A549 (cell line): Measurements from ENCODE around the gene OPRM1. TPM values are rescaled to one million over a fixed set of nuclear protein-coding genes. Genes with fewer than 3 reads are reported as not detected.

Experiments used
- ATAC-seq, 2 experiments: fragments of 200-7000 bp in 1 of 2; fragments of >200 bp in 1 of 2; cut with Nextera tagmentation in 1 of 2; cut with Tn5 transposase in 1 of 2; 3 replicates each; pipeline versions ENCODE4 v1.8.0 to v1.9.1; 2018 to 2020; ENCODE audit warnings: mild to moderate bottlenecking in 1 of 2, moderate library complexity in 1 of 2
- CTCF ChIA-PET: fragments of 300-600 bp; sonication (Branson Sonifier 250); formaldehyde crosslinking; extraction: SDS; loops from one replicate; lab custom pipeline; 2021; ENCODE audit warnings: antibody characterized with exemption, inconsistent platforms; lab: Yijun Ruan, JAX
- POLR2A ChIA-PET: fragments of 350-600 bp; formaldehyde crosslinking; extraction: SDS; loops from one replicate; lab custom pipeline; 2021; ENCODE audit warnings: antibody characterized with exemption, inconsistent platforms; lab: Yijun Ruan, JAX
- DNase-seq, 2 experiments: peaks; one replicate each; pipeline versions ENCODE4 v3.0.0 to v3.0.0-alpha.2; 2011 to 2016; ENCODE audit warnings: low read depth in 1 of 2, low spot score in 1 of 2
- FAIRE-seq: peaks from 2 replicates; lab custom pipeline; 2011; peaks lifted over from hg19 to GRCh38; lab: Jason Lieb, UNC
- H3K27ac ChIP-seq, 2 experiments: fragments of >200 bp; sonication (Bioruptor Twin); formaldehyde crosslinking; 3 replicates each; pipeline ENCODE4 v1.5.1; 2016 to 2017
- H3K4me1 ChIP-seq: fragments of >200 bp; sonication (Bioruptor Twin); formaldehyde crosslinking; 3 replicates; pipeline ENCODE4 v1.6.1; 2016
- H3K4me2 ChIP-seq: fragments of >200 bp; sonication (Bioruptor Twin); formaldehyde crosslinking; 3 replicates; pipeline ENCODE4 v1.6.1; 2016
- H3K4me3 ChIP-seq: fragments of >200 bp; sonication (Bioruptor Twin); formaldehyde crosslinking; 3 replicates; pipeline ENCODE4 v1.5.1; 2016
- H3K9me3 ChIP-seq: fragments of >200 bp; sonication (Bioruptor Twin); formaldehyde crosslinking; 3 replicates; pipeline ENCODE4 v1.6.1; 2016
- CBX2 ChIP-seq: fragments of 200-600 bp; sonication (generic); IDR thresholded peaks from 2 replicates; pipeline ENCODE4 v1.6.1; 2016; ENCODE audit warnings: low read depth, mild to moderate bottlenecking, borderline replicate concordance
- CTCF ChIP-seq: fragments of >200 bp; sonication (Bioruptor Twin); formaldehyde crosslinking; IDR thresholded peaks from 3 replicates; pipeline ENCODE4 v1.5.1; 2016
- EP300 ChIP-seq, 2 experiments: fragments of >200 bp; sonication (Bioruptor Twin); formaldehyde crosslinking; IDR thresholded peaks; 2 replicates in 1 of 2; 3 replicates in 1 of 2; pipeline ENCODE4 v1.6.1; 2016 to 2017
- ESRRA ChIP-seq: fragments of 150-350 bp; IDR thresholded peaks from 2 replicates; pipeline ENCODE4 v1.6.1; 2014; ENCODE audit warnings: mild to moderate bottlenecking, low read length, borderline replicate concordance
- JUNB ChIP-seq: fragments of >200 bp; sonication (Bioruptor Twin); formaldehyde crosslinking; IDR thresholded peaks from 2 replicates; pipeline ENCODE4 v1.6.1; 2016
- MAZ ChIP-seq: fragments of 150-350 bp; IDR thresholded peaks from 2 replicates; pipeline ENCODE4 v1.6.1; 2014; ENCODE audit warnings: antibody characterized with exemption, low read depth, low read length, borderline replicate concordance
- NPAS2 ChIP-seq: fragments of 250-450 bp; sonication (Bioruptor Pico); IDR thresholded peaks from 2 replicates; pipeline ENCODE4 v1.8.0; 2022; ENCODE audit warnings: mild to moderate bottlenecking, moderate library complexity, borderline replicate concordance
- NR3C1 ChIP-seq: fragments of >200 bp; sonication (Bioruptor Twin); formaldehyde crosslinking; IDR thresholded peaks from 3 replicates; pipeline ENCODE4 v1.6.1; 2017
- RAD21 ChIP-seq, 2 experiments: fragments of >200 bp in 1 of 2; sonication (Bioruptor Twin) in 1 of 2; formaldehyde crosslinking in 1 of 2; IDR thresholded peaks in 1 of 2; conservative IDR thresholded peaks in 1 of 2; 2 replicates in 1 of 2; 3 replicates in 1 of 2; pipeline ENCODE4 v1.6.1; 2012 to 2018; ENCODE audit warnings: inconsistent platforms in 1 of 2
- RFX5 ChIP-seq: fragments of 450-650 bp; IDR thresholded peaks from 2 replicates; pipeline ENCODE4 v1.7.1; 2014; ENCODE audit warnings: antibody characterized with exemption, mild to moderate bottlenecking, moderate library complexity
- SMC3 ChIP-seq: fragments of >200 bp; sonication (Bioruptor Twin); formaldehyde crosslinking; IDR thresholded peaks from 3 replicates; pipeline ENCODE4 v1.6.1; 2018; ENCODE audit warnings: inconsistent platforms
- TP53 ChIP-seq: fragments of 250-450 bp; sonication (Bioruptor Pico); IDR thresholded peaks from 2 replicates; pipeline ENCODE4 v1.5.0; 2021; ENCODE audit warnings: mild to moderate bottlenecking, moderate library complexity
- ZFP36 ChIP-seq: fragments of 450-650 bp; IDR thresholded peaks from 2 replicates; pipeline ENCODE4 v1.6.1; 2014; ENCODE audit warnings: borderline replicate concordance; ENCODE audit not compliant: partially characterized antibody
- ZSCAN20 ChIP-seq: fragments of 250-450 bp; sonication (Bioruptor Pico); IDR thresholded peaks from 2 replicates; pipeline ENCODE4 v1.8.0; 2022; ENCODE audit warnings: mild to moderate bottlenecking, moderate library complexity
- WGBS: methylation state at CpG from one replicate; pipeline ENCODE4 v1.1.6; 2017; ENCODE audit errors: missing lambda C conversion rate; 5-methylcytosine and 5-hydroxymethylcytosine counted together
- polyA plus RNA-seq, 4 experiments: library from polyadenylated mRNA; depleted of rRNA in 3 of 4; stranded (reverse); fragments of >200 nt; fragmentation: RNase III in 1 of 4; extraction: RNeasy Plus Mini Kit Qiagen cat#74134 plus additional on column Dnase treatment in 1 of 4; gene quantifications; 2 replicates in 3 of 4; 3 replicates in 1 of 4; pipeline ENCODE4 v1.2.3, GENCODE V29; 2011 to 2017

OPRM1 gene
- polyA plus RNA-seq, 2 of the 4 experiments (the other 2 are of a cell fraction), result not detected

GRCh38 chr6:154143753-154144152 is 104.7 kb downstream of the OPRM1 start:
- ATAC-seq, result no peak
- H3K4me3 ChIP-seq, result no peak overlapping the region
- no peaks in the 10 kb centered on the region for H3K4me1 ChIP-seq
- no peak overlapping the region for H3K4me2 ChIP-seq
- no peak for DNase-seq
- CTCF ChIA-PET, result no interaction called here
- WGBS, result 71% methylated on average over 1 of the region's 1 CpG
- H3K27ac ChIP-seq, result no peak overlapping the region
- no peak for FAIRE-seq
- no peaks in the 10 kb centered on the region for H3K9me3 ChIP-seq
- TF ChIP-seq RFX5 (no peak), NPAS2 (CRISPR knock-in tag) (no peak)
- TF ChIP-seq, all 56 proteins: peak for 0
- POLR2A ChIA-PET, result no interaction called here

- Histone ChIP-seq H3K4me2 (no peak overlapping the region), H3K4me1 (no peaks in the 10 kb centered on the region), H3K4me3 (no peak overlapping the region), H3K27ac (no peak overlapping the region), H3K9me3 (no peaks in the 10 kb centered on the region)
- CTCF ChIA-PET, result interaction anchor here (0.7 to 3.3 kb wide), 18 partner anchors 9 to 656 kb away, joined by 3 to 36 read pairs (median 4); no protein-coding TSS in a partner anchor
- WGBS, result 30% methylated on average over 6 of the region's 6 CpGs
- POLR2A ChIA-PET, result no interaction called here
- FAIRE-seq (no peak), DNase-seq (peak in 1 of 2 experiments; percentile 67), ATAC-seq (no peak)
- no peak for TF ChIP-seq NR3C1
- TF ChIP-seq CTCF, result peak; percentile 79
- TF ChIP-seq TP53 (CRISPR knock-in tag), result no peak
- TF ChIP-seq RAD21 (conservative IDR thresholded peaks at IDR 0.05 in 1 of 2, IDR thresholded peaks at IDR 0.05 in 1 of 2), result peak; percentile 77 to 84
- no peak for TF ChIP-seq ZSCAN20
- TF ChIP-seq JUNB, result no peak
- TF ChIP-seq ESRRA, result no peak
- peak; percentile 82 for TF ChIP-seq SMC3
These were observed 115.4 kb downstream of the OPRM1 start for GRCh38 chr6:154154389-154154967.

GRCh38 chr6:154156135-154156896 is 117.3 kb downstream of the OPRM1 start:
- Histone ChIP-seq H3K4me1 (no peaks in the 10 kb centered on the region), H3K9me3 (no peaks in the 10 kb centered on the region), H3K27ac (no peak overlapping the region), H3K4me2 (no peak overlapping the region), H3K4me3 (no peak overlapping the region)
- no peak for FAIRE-seq
- peak; percentile 15 to 37 for DNase-seq
- peak; percentile 95 for ATAC-seq
- POLR2A ChIA-PET, result no interaction called here
- 76% methylated on average over 10 of the region's 11 CpGs for WGBS
- TF ChIP-seq EP300 (IDR thresholded peaks at IDR 0.05) (no peak), SMC3 (peak; percentile 50), RAD21 (conservative IDR thresholded peaks at IDR 0.05 in 1 of 2, IDR thresholded peaks at IDR 0.05 in 1 of 2) (peak; percentile 49 to 73), MAZ (no peak), ZFP36 (no peak), CTCF (peak; percentile 40), CBX2 (no peak)
- TF ChIP-seq, all 56 proteins: peak for 3
- CTCF ChIA-PET, result interaction anchor here (0.5 to 5.6 kb wide), 5 partner anchors 78 to 252 kb away, joined by 3 to 31 read pairs (median 3); no protein-coding TSS in a partner anchor
